Measurements from ENCODE around the gene CRYGN. TPM values are rescaled to one million over a fixed set of nuclear protein-coding genes. Genes with fewer than 3 reads are reported as not detected.

Gene CRYGN
- total RNA-seq, 1 donor from 2014 or later: not detected

DNA sequence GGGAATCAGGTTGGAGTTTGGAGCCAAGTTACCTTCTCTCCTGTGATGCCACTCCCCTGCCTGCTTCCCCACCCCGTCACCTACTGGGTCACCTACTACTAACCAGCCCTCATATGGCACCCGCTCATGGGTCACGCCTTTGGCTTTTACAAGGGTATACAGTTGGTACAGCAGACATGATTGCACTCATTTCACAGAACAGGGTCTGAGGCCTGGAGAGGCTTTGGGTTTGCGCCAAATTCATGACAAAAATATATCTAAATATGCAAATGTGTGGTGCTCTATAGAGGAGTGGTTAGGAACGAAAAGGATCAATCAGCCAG is 10.7 kb downstream of the CRYGN start:
- Histone ChIP-seq H3K27ac (peak overlapping the region; percentile 36), H3K27me3 (no peaks in the 10 kb centered on the region), H3K4me3 (no peak overlapping the region), H3K9me3 (no peaks in the 10 kb centered on the region), H3K36me3 (no peaks in the 10 kb centered on the region), H3K4me1 (peaks cover 38% of the 10 kb centered on the region)
- DNase-seq (no peak), ATAC-seq (no peak)
- intact Hi-C loops (cut with DNase I): no loop called here
- no peak for TF ChIP-seq CTCF (IDR thresholded peaks at IDR 0.05)

GRCh38 chr7:151428378-151429236 is 11.3 kb downstream of the CRYGN start:
- DNase-seq: no peak
- peak; percentile 14 for ATAC-seq
- H3K27ac ChIP-seq: peak overlapping the region; percentile 36

DNA sequence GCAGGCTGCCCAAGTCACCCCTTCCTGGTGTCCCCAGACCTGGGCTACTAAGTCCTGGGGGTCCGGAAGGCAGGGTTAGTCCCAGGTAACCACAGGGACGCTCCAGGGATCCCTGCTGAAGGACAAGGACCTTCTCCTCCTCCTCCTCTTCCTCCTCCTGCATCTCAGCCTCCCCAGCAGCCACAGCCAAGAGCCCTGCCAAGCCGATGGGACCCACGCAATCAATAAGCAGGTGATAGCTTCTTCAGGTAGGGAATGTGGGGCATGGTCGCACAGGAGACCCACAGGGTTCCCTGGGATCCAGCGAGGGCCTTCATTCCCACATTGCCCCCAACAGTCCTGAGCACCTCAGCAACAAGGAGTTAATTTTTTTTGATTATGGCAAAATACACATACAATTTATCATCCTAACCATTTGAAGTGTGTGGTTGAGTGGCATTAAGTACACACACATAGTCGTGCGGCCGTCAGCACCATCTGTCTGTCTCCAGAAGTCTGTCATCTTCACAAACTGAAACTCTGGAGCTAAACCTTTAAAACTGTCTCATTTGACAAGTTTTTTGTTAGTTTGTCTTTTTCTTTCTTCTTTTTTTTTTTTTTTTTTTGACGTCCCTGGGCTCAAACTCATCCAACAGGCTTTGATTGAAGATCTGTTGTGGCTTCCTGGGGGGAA is 12.1 kb downstream of the CRYGN start:
- DNase-seq (no peak), ATAC-seq (no peak)
- Histone ChIP-seq H3K27me3 (no peaks in the 10 kb centered on the region), H3K4me1 (peaks cover 38% of the 10 kb centered on the region), H3K4me3 (no peak overlapping the region), H3K27ac (no peak overlapping the region), H3K9me3 (no peaks in the 10 kb centered on the region), H3K36me3 (no peaks in the 10 kb centered on the region)
- intact Hi-C loops (cut with DNase I): no loop called here
- TF ChIP-seq CTCF (IDR thresholded peaks at IDR 0.05): no peak

More at GRCh38 chr7:151428378-151429236, 11.3 kb downstream of the CRYGN start:
- intact Hi-C loops (cut with DNase I): no loop called here
- Histone ChIP-seq H3K4me1 (peaks cover 38% of the 10 kb centered on the region), H3K36me3 (no peaks in the 10 kb centered on the region), H3K27me3 (no peaks in the 10 kb centered on the region), H3K9me3 (no peaks in the 10 kb centered on the region), H3K4me3 (no peak overlapping the region)
- TF ChIP-seq CTCF (IDR thresholded peaks at IDR 0.05): no peak

DNA sequence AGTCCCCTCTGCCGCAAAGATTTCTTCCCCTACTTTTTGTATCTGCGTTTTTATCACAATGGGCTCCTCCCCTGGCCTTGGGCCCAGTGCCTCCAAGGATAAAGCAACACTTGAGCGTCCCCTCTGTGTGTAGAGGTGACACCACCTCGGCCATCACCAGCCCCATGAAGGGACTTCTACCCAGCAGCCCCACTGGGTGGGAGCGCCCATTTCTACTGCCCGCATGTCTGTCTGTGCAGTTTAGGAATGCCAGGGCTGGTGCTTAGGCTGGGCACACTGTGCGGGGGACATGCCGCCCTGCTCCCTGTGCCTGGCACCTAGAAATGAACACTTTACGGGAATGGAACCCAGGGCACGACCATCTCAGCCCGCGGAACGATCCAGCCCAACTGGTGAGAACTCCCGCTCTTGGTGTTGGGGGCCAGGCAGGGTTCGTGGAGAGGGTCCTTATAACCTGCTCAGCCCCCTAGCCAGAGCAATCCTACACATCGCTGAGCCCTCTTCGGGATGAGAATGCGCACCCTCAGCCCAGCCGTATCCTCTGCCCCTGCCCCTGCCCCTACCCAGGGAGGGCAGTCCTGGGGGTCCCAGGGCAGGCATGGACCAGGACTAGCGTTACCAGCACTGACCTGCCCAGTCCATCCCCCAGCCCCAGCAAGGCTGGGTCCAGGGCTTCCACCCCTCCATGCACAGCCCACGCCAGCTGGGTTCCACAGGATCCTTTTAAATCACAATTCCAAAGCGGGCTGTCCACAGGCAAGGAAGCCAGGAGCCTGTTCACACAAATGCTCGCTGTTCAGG is 12.8 kb downstream of the CRYGN start:
- Histone ChIP-seq H3K27ac (peak overlapping the region; percentile 51), H3K4me3 (no peak overlapping the region), H3K27me3 (no peaks in the 10 kb centered on the region), H3K9me3 (no peaks in the 10 kb centered on the region), H3K36me3 (no peaks in the 10 kb centered on the region), H3K4me1 (peaks cover 38% of the 10 kb centered on the region)
- no peak for ATAC-seq
- intact Hi-C loops (cut with DNase I): no loop called here
- no peak for DNase-seq
- no peak for TF ChIP-seq CTCF (IDR thresholded peaks at IDR 0.05)

- DNase-seq: no peak
- no peak for TF ChIP-seq CTCF (IDR thresholded peaks at IDR 0.05)
- H3K4me3 ChIP-seq: no peak overlapping the region
- H3K4me1 ChIP-seq: peaks cover 38% of the 10 kb centered on the region
- H3K9me3 ChIP-seq: no peaks in the 10 kb centered on the region
- intact Hi-C loops (cut with DNase I): no loop called here
- no peak for ATAC-seq
- no peaks in the 10 kb centered on the region for H3K36me3 ChIP-seq
- no peaks in the 10 kb centered on the region for H3K27me3 ChIP-seq
- H3K27ac ChIP-seq: peak overlapping the region; percentile 51
Observed at GRCh38 chr7:151426441-151426903, 13.5 kb downstream of the CRYGN start.

Data from upper lobe of right lung (tissue), 1 donor.